Fibroblast of lung (primary cell): ENCODE measurements around the gene DCLRE1A. TPM values are rescaled to one million over a fixed set of nuclear protein-coding genes. Genes with fewer than 3 reads are reported as not detected.
"Not testable (repeated sequence)": the region's sequence is repeated elsewhere in the genome, so short reads cannot be mapped to it uniquely, and the experiment has no call there.

Experiments used
- DNase-seq, 2 donors: peaks; one replicate each; pipeline versions ENCODE4 v3.0.0 to v3.0.0-alpha.2; 2010; ENCODE audit warnings: low read depth in 2 of 2
- H2AFZ ChIP-seq: 2 replicates; pipeline ENCODE4 v1.5.1; 2012; ENCODE audit warnings: low read length, control low read depth, inconsistent platforms
- H3K27ac ChIP-seq: 2 replicates; pipeline ENCODE4 v1.5.1; 2011; ENCODE audit warnings: low read length, control low read depth; ENCODE audit not compliant: insufficient read depth
- H3K27me3 ChIP-seq: 2 replicates; pipeline ENCODE4 v1.5.1; 2011; ENCODE audit warnings: mild to moderate bottlenecking, low read length; ENCODE audit not compliant: control insufficient read depth, insufficient read depth
- H3K36me3 ChIP-seq: 2 replicates; pipeline ENCODE4 v1.5.1; 2011; ENCODE audit warnings: low read length; ENCODE audit not compliant: control insufficient read depth, insufficient read depth
- H3K4me1 ChIP-seq: 2 replicates; pipeline ENCODE4 v1.5.1; 2011; ENCODE audit warnings: low read length; ENCODE audit not compliant: control insufficient read depth, insufficient read depth; ENCODE audit errors: extremely low read depth
- H3K4me2 ChIP-seq: 2 replicates; pipeline ENCODE4 v1.5.1; 2011; ENCODE audit warnings: low read length, control low read depth; ENCODE audit not compliant: insufficient read depth; ENCODE audit errors: extremely low read depth
- H3K4me3 ChIP-seq, 4 experiments: fragments of 200-600 bp in 1 of 4; sonication (generic) in 1 of 4; replicated peaks in 1 of 4; 2 replicates each; pipeline ENCODE4 v1.5.1; 2011 to 2016; ENCODE audit warnings: low read length in 4 of 4, low read depth in 3 of 4, mild to moderate bottlenecking in 3 of 4, control low read depth in 2 of 4, inconsistent platforms in 1 of 4, mixed read lengths in 1 of 4; ENCODE audit not compliant: insufficient read depth in 1 of 4; ENCODE audit errors: control extremely low read depth in 1 of 4
- H3K79me2 ChIP-seq: 2 replicates; pipeline ENCODE4 v1.5.1; 2012; ENCODE audit warnings: mild to moderate bottlenecking, low read length, inconsistent platforms; ENCODE audit not compliant: control insufficient read depth, insufficient read depth
- H3K9ac ChIP-seq: 2 replicates; pipeline ENCODE4 v1.5.1; 2011; ENCODE audit warnings: mild to moderate bottlenecking, low read length, control low read depth; ENCODE audit not compliant: insufficient read depth
- H3K9me3 ChIP-seq: 2 replicates; pipeline ENCODE4 v1.5.1; 2012; ENCODE audit warnings: low read depth, low read length; ENCODE audit not compliant: control insufficient read depth, insufficient read depth
- H4K20me1 ChIP-seq: 2 replicates; pipeline ENCODE4 v1.5.1; 2011; ENCODE audit warnings: low read length; ENCODE audit not compliant: control insufficient read depth, insufficient read depth; ENCODE audit errors: extremely low read depth
- EZH2 ChIP-seq: IDR thresholded peaks from 2 replicates; pipeline ENCODE4 v1.5.1; 2012; ENCODE audit warnings: low read length, control low read depth, mild to moderate bottlenecking; ENCODE audit errors: missing control alignments
- polyA plus RNA-seq, 2 donors: library from polyadenylated mRNA; depleted of rRNA in 1 of 2; stranded (reverse) in 1 of 2; unstranded in 1 of 2; fragments of >200 nt; gene quantifications; 2 replicates each; pipeline ENCODE4 v1.2.1, GENCODE V29; 2011 to 2012; ENCODE audit warnings: missing spikeins in 1 of 2
- total RNA-seq: library from RNA; depleted of rRNA; stranded (reverse); fragments of >200 nt; gene quantifications from 2 replicates; pipeline ENCODE4 v1.2.1, GENCODE V29; 2014
- TF ChIP-seq, protein P1 (sequence below), 2 donors: IDR thresholded peaks in 1 of 2; conservative IDR thresholded peaks in 1 of 2; 1 replicate in 1 of 2; 2 replicates in 1 of 2; pipeline ENCODE4 v1.5.1; 2011 to 2012; ENCODE audit warnings: low read length in 2 of 2, control low read depth in 1 of 2, inconsistent platforms in 1 of 2, low read depth in 1 of 2, mild to moderate bottlenecking in 1 of 2

The DCLRE1A gene
- total and polyA plus RNA-seq, 2 donors (not counting 1 experiment from before 2014, with no cell fraction given) = 5.2 to 9.4 TPM

DNA sequence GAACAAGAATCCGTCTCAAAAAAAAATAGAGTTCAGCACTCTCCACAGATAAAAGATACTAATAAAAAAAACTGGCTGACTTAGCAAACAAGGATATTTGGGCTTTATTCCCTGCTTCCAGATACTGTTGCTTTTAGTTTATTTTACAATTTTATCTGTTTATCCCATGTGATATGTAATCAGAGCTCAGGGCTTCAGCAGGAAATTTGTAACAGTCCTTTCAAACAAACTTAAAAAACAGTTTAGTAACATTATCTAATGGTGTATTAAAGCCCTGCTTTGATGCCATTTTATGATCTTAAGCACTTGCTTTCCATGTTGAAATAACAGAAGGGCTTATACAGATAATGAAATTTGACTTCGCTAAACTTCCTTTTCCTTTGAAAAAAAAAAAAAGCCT, 28.1 kb downstream of the DCLRE1A start:
- Histone ChIP-seq H2AFZ (no peak overlapping the region), H3K9me3 (no peaks in the 10 kb centered on the region), H3K4me1 (no peaks in the 10 kb centered on the region), H3K79me2 (no peaks in the 10 kb centered on the region), H3K9ac (no peak overlapping the region), H3K36me3 (no peaks in the 10 kb centered on the region), H3K4me3 (no peak overlapping the region), H4K20me1 (no peaks in the 10 kb centered on the region), H3K27ac (no peak overlapping the region), H3K4me2 (no peak overlapping the region), H3K27me3 (no peaks in the 10 kb centered on the region)
- peak in 1 of 2 donors; percentile 54 for DNase-seq
- TF ChIP-seq EZH2 = no peak
- TF ChIP-seq, protein P1, sequence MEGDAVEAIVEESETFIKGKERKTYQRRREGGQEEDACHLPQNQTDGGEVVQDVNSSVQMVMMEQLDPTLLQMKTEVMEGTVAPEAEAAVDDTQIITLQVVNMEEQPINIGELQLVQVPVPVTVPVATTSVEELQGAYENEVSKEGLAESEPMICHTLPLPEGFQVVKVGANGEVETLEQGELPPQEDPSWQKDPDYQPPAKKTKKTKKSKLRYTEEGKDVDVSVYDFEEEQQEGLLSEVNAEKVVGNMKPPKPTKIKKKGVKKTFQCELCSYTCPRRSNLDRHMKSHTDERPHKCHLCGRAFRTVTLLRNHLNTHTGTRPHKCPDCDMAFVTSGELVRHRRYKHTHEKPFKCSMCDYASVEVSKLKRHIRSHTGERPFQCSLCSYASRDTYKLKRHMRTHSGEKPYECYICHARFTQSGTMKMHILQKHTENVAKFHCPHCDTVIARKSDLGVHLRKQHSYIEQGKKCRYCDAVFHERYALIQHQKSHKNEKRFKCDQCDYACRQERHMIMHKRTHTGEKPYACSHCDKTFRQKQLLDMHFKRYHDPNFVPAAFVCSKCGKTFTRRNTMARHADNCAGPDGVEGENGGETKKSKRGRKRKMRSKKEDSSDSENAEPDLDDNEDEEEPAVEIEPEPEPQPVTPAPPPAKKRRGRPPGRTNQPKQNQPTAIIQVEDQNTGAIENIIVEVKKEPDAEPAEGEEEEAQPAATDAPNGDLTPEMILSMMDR (conservative IDR thresholded peaks at IDR 0.05 in 1 of 2, IDR thresholded peaks at IDR 0.05 in 1 of 2; ENCODE audit: low read depth in 1 of 2, low read length in 2 of 2) = no peak

DNA sequence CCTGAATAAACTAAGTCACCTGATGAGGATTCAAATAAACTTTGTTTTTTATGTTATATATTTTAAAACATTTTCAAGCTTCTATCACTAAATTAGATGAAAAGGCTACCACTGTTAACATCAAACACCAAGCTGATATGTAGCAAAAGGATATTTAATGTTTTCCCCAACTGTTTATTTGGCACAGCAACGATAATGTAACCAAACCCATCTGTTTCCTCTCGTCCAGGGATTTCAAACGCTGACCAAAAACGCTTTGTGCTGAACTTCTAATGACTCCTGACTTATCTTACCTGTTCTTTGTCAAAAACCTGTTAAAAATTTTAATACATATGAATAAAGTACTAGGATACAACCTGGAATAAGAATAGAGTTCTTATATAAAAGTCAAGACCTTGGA, 30.5 kb downstream of the DCLRE1A start:
- H3K27ac ChIP-seq = no peak overlapping the region
- no peak for DNase-seq
- no peaks in the 10 kb centered on the region for H3K36me3 ChIP-seq
- H4K20me1 ChIP-seq = no peaks in the 10 kb centered on the region
- H3K4me3 ChIP-seq = no peak overlapping the region
- no peaks in the 10 kb centered on the region for H3K9me3 ChIP-seq
- no peak overlapping the region for H2AFZ ChIP-seq
- TF ChIP-seq, protein P1 (conservative IDR thresholded peaks at IDR 0.05 in 1 of 2, IDR thresholded peaks at IDR 0.05 in 1 of 2; ENCODE audit: low read depth in 1 of 2, low read length in 2 of 2) = no peak
- H3K27me3 ChIP-seq = no peaks in the 10 kb centered on the region
- no peaks in the 10 kb centered on the region for H3K4me1 ChIP-seq
- no peaks in the 10 kb centered on the region for H3K79me2 ChIP-seq
- no peak overlapping the region for H3K4me2 ChIP-seq
- H3K9ac ChIP-seq = no peak overlapping the region

DNA sequence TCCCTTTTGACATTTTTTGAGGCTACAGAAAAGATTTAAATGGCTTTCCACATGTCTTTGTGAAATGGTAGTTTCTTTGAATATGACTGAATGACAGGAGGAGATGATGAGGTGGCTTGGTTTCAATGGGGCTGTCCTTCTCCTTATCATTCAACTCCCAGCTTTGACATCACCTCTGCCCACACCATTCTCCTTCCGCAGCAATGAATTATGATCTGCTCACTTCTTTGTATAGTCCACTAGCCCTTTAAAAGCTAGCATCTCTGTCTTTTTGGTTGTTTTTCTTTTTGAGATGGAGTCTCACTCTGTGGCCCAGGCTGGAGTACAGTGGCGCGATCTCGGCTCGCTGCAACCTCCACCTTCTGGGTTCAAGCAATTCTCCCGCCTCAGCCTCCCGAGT, 31.7 kb downstream of the DCLRE1A start:
- Histone ChIP-seq H3K4me2 (no peak overlapping the region), H3K9ac (no peak overlapping the region), H2AFZ (no peak overlapping the region), H3K27ac (no peak overlapping the region), H3K27me3 (no peaks in the 10 kb centered on the region), H3K4me1 (no peaks in the 10 kb centered on the region), H4K20me1 (no peaks in the 10 kb centered on the region), H3K36me3 (no peaks in the 10 kb centered on the region), H3K4me3 (no peak overlapping the region), H3K9me3 (no peaks in the 10 kb centered on the region), H3K79me2 (no peaks in the 10 kb centered on the region)
- TF ChIP-seq, protein P1 (conservative IDR thresholded peaks at IDR 0.05 in 1 of 2, IDR thresholded peaks at IDR 0.05 in 1 of 2; ENCODE audit: low read depth in 1 of 2, low read length in 2 of 2) = no peak
- no peak for TF ChIP-seq EZH2
- no peak for DNase-seq

- not testable (repeated sequence) for H3K36me3 ChIP-seq, H3K4me1 ChIP-seq, H3K79me2 ChIP-seq, H3K4me2 ChIP-seq, H3K9ac ChIP-seq, H2AFZ ChIP-seq, H3K4me3 ChIP-seq, H3K27ac ChIP-seq, H3K27me3 ChIP-seq, H4K20me1 ChIP-seq, H3K9me3 ChIP-seq, DNase-seq
Observed at GRCh38 chr10:113821306-113821705, 32.6 kb downstream of the DCLRE1A start.
